ENCODE measurements around the gene CCRL2. TPM values are rescaled to one million over a fixed set of nuclear protein-coding genes. Genes with fewer than 3 reads are reported as not detected.

The CCRL2 gene
- total and polyA plus RNA-seq, 2 of the 4 experiments (the other 2 are of a cell fraction): 0.29 to 0.36 TPM

- Histone ChIP-seq H3K14ac (replicated peaks; ENCODE audit: low read depth, low read length) (no peak within 1 kb of the TSS), H2BK20ac (ENCODE audit: low read depth, low read length) (no peak within 1 kb of the TSS), H2BK120ac (ENCODE audit: low read depth, low read length) (no peak within 1 kb of the TSS), H2AK5ac (ENCODE audit: low read depth, low read length) (no peak within 1 kb of the TSS), H4K20me1 (ENCODE audit: insufficient read depth, low read length) (no peaks in the 10 kb centered on the region), H3K4me1 (ENCODE audit: control insufficient read depth, insufficient read depth, low read length) (no peaks in the 10 kb centered on the region), H2AFZ (replicated peaks; ENCODE audit: low read length, poor library complexity) (no peak within 1 kb of the TSS), H3K23ac (ENCODE audit: low read depth, low read length) (no peak within 1 kb of the TSS), H3K27me3 (ENCODE audit: control insufficient read depth, insufficient read depth, low read length) (peaks cover 52% of the 10 kb centered on the region), H3K56ac (ENCODE audit: extremely low read depth, insufficient read depth, low read length) (no peak within 1 kb of the TSS), H3K9ac (ENCODE audit: low read depth, low read length) (no peak within 1 kb of the TSS), H4K91ac (ENCODE audit: insufficient read depth, low read depth, low read length) (no peak within 1 kb of the TSS), H2BK15ac (ENCODE audit: low read depth, low read length) (no peak within 1 kb of the TSS), H3K9me1 (ENCODE audit: insufficient read depth, low read length) (no peaks in the 10 kb centered on the region), H3K4me2 (ENCODE audit: low read depth, low read length) (no peak within 1 kb of the TSS), H3K18ac (ENCODE audit: low read depth, low read length) (no peak within 1 kb of the TSS), H2AK9ac (replicated peaks; ENCODE audit: low read depth, low read length, poor library complexity) (no peak within 1 kb of the TSS), H3K4me3 (ENCODE audit: insufficient read depth, low read depth, low read length) (no peak within 1 kb of the TSS), H3K27ac (ENCODE audit: insufficient read depth, low read length) (no peak within 1 kb of the TSS), H3K9me3 (ENCODE audit: control insufficient read depth, insufficient read depth, low read length) (no peaks in the 10 kb centered on the region), H2BK5ac (ENCODE audit: low read depth, low read length, poor library complexity, severe bottlenecking) (no peak within 1 kb of the TSS), H3K36me3 (ENCODE audit: control insufficient read depth, insufficient read depth, low read length) (no peaks in the 10 kb centered on the region), H4K5ac (ENCODE audit: low read depth, low read length) (no peak within 1 kb of the TSS), H3K79me1 (ENCODE audit: low read depth in 1 of 2, low read length in 2 of 2) (no peaks in the 10 kb centered on the region), H4K8ac (ENCODE audit: low read depth in 2 of 2, low read length in 2 of 2) (no peak within 1 kb of the TSS), H3K4ac (ENCODE audit: low read depth, low read length) (no peak within 1 kb of the TSS)
- in situ Hi-C loops (cut with MboI; ENCODE audit: low sequenced_read_pairs): loop anchor here (10.0 kb wide), 2 partner anchors 286 to 426 kb away; partner anchors contain the start of gene CXCR6
- ATAC-seq (ENCODE audit: low read depth) (no peak), DNase-seq (no peak)
- CTCF ChIA-PET: interaction anchor here (1.0 to 2.7 kb wide), 5 partner anchors 163 to 432 kb away, joined by 3 to 8 read pairs (median 5); partner anchors contain the start of gene CCR1
- intact Hi-C loops (cut with micrococcal nuclease): loop anchor here (5.0 kb wide), 1 partner anchor 164 kb away; the partner anchor contains the start of gene CCR1
- WGBS, 2 experiments (ENCODE audit: extremely low coverage in 2 of 2, insufficient read length in 1 of 2): no CpG with 5 or more reads among the region's 5 CpGs
- BruUV-seq (replicated peaks): no TSS peak
- POLR2A ChIA-PET (ENCODE audit: unreplicated experiment): no interaction called here
- dilution Hi-C loops (cut with HindIII; ENCODE audit: low sequenced_read_pairs, unreplicated experiment): no loop called here
- no peak for TF ChIP-seq CEBPB (IDR thresholded peaks at IDR 0.05; ENCODE audit: low read depth, low read length)
- TF ChIP-seq MAZ (IDR thresholded peaks at IDR 0.05; ENCODE audit: borderline replicate concordance, low read depth, low read length): no peak
- no peak for TF ChIP-seq RCOR1 (IDR thresholded peaks at IDR 0.05; ENCODE audit: insufficient replicate concordance, low read length)
- TF ChIP-seq POLR2A (IDR thresholded peaks at IDR 0.05; ENCODE audit: low read depth, low read length): no peak
- TF ChIP-seq FOS (IDR thresholded peaks at IDR 0.05; ENCODE audit: low read depth, low read length): no peak
- TF ChIP-seq NFE2L2 (IDR thresholded peaks at IDR 0.05; ENCODE audit: low read depth, low read length): no peak
- TF ChIP-seq SMC3 (IDR thresholded peaks at IDR 0.05; ENCODE audit: low read depth, low read length): no peak
- TF ChIP-seq ELK1 (IDR thresholded peaks at IDR 0.05; ENCODE audit: borderline replicate concordance, low read depth, low read length): no peak
- TF ChIP-seq MXI1 (IDR thresholded peaks at IDR 0.05; ENCODE audit: borderline replicate concordance, low read depth, low read length): no peak
- TF ChIP-seq RFX5 (IDR thresholded peaks at IDR 0.05; ENCODE audit: low read depth, low read length): no peak
- TF ChIP-seq CHD1 (IDR thresholded peaks at IDR 0.05; ENCODE audit: low read depth, low read length): no peak
- TF ChIP-seq USF2 (IDR thresholded peaks at IDR 0.05; ENCODE audit: low read depth, low read length): no peak
- TF ChIP-seq MAFK (IDR thresholded peaks at IDR 0.05; ENCODE audit: low read depth, low read length): no peak
Measured at GRCh38 chr3:46370839-46371518, 36.1 kb upstream of the CCRL2 start, which contains the start of gene CCR5. CCR5 (plus strand) TSS chr3:46370946; CDS start chr3:46372903, 1,957 bp downstream.
